ENCODE results near the gene TNRC6C.

The TNRC6C gene

GRCh38 chr17:78048346-78049292 is 90.1 kb downstream of the TNRC6C start:
- TF ChIP-seq CTCF (IDR thresholded peaks at IDR 0.05; ENCODE audit: control insufficient read depth, extremely low read depth, insufficient read depth) = no peak
- no peak for DNase-seq (ENCODE audit: low read depth)
- H3K4me3 ChIP-seq (ENCODE audit: low read depth, low read length) = no peak overlapping the region

GRCh38 chr17:78049609-78050008 is 91.1 kb downstream of the TNRC6C start:
- H3K4me3 ChIP-seq (ENCODE audit: low read depth, low read length) = no peak overlapping the region
- TF ChIP-seq CTCF (IDR thresholded peaks at IDR 0.05; ENCODE audit: control insufficient read depth, extremely low read depth, insufficient read depth) = no peak
- no peak for DNase-seq (ENCODE audit: low read depth)

- no peak for TF ChIP-seq CTCF (IDR thresholded peaks at IDR 0.05; ENCODE audit: control insufficient read depth, extremely low read depth, insufficient read depth)
- H3K4me3 ChIP-seq (ENCODE audit: low read depth, low read length) = no peak overlapping the region
- no peak for DNase-seq (ENCODE audit: low read depth)
Observed at GRCh38 chr17:78051186-78051972, 92.9 kb downstream of the TNRC6C start.

- no peak for TF ChIP-seq CTCF (IDR thresholded peaks at IDR 0.05; ENCODE audit: control insufficient read depth, extremely low read depth, insufficient read depth)
- no peak for DNase-seq (ENCODE audit: low read depth)
- no peak overlapping the region for H3K4me3 ChIP-seq (ENCODE audit: low read depth, low read length)
Observed at GRCh38 chr17:78053777-78054468, 95.4 kb downstream of the TNRC6C start.

- no peak overlapping the region for H3K4me3 ChIP-seq (ENCODE audit: low read depth, low read length)
- no peak for TF ChIP-seq CTCF (IDR thresholded peaks at IDR 0.05; ENCODE audit: control insufficient read depth, extremely low read depth, insufficient read depth)
- DNase-seq (ENCODE audit: low read depth) = no peak
Observed at GRCh38 chr17:78057113-78057740, 98.7 kb downstream of the TNRC6C start.

- peak; percentile 52 for DNase-seq (ENCODE audit: low read depth)
- no peak for TF ChIP-seq CTCF (IDR thresholded peaks at IDR 0.05; ENCODE audit: control insufficient read depth, extremely low read depth, insufficient read depth)
- H3K4me3 ChIP-seq (ENCODE audit: low read depth, low read length) = no peak overlapping the region
Observed at GRCh38 chr17:78058001-78058400, 99.5 kb downstream of the TNRC6C start.

Measured in LNCaP clone FGC (cell line).